Fibroblast of lung (primary cell): Measurements from ENCODE around the gene NFE2L3. TPM values are rescaled to one million over a fixed set of nuclear protein-coding genes. Genes with fewer than 3 reads are reported as not detected.

Experiments
- DNase-seq, 2 donors: peaks; one replicate each; pipeline versions ENCODE4 v3.0.0 to v3.0.0-alpha.2; 2010; ENCODE audit warnings: low read depth in 2 of 2
- H2AFZ ChIP-seq: 2 replicates; pipeline ENCODE4 v1.5.1; 2012; ENCODE audit warnings: low read length, control low read depth, inconsistent platforms
- H3K27ac ChIP-seq: 2 replicates; pipeline ENCODE4 v1.5.1; 2011; ENCODE audit warnings: low read length, control low read depth; ENCODE audit not compliant: insufficient read depth
- H3K27me3 ChIP-seq: 2 replicates; pipeline ENCODE4 v1.5.1; 2011; ENCODE audit warnings: mild to moderate bottlenecking, low read length; ENCODE audit not compliant: control insufficient read depth, insufficient read depth
- H3K36me3 ChIP-seq: 2 replicates; pipeline ENCODE4 v1.5.1; 2011; ENCODE audit warnings: low read length; ENCODE audit not compliant: control insufficient read depth, insufficient read depth
- H3K4me1 ChIP-seq: 2 replicates; pipeline ENCODE4 v1.5.1; 2011; ENCODE audit warnings: low read length; ENCODE audit not compliant: control insufficient read depth, insufficient read depth; ENCODE audit errors: extremely low read depth
- H3K4me2 ChIP-seq: 2 replicates; pipeline ENCODE4 v1.5.1; 2011; ENCODE audit warnings: low read length, control low read depth; ENCODE audit not compliant: insufficient read depth; ENCODE audit errors: extremely low read depth
- H3K4me3 ChIP-seq, 4 experiments: fragments of 200-600 bp in 1 of 4; sonication (generic) in 1 of 4; replicated peaks in 1 of 4; 2 replicates each; pipeline ENCODE4 v1.5.1; 2011 to 2016; ENCODE audit warnings: low read length in 4 of 4, low read depth in 3 of 4, mild to moderate bottlenecking in 3 of 4, control low read depth in 2 of 4, inconsistent platforms in 1 of 4, mixed read lengths in 1 of 4; ENCODE audit not compliant: insufficient read depth in 1 of 4; ENCODE audit errors: control extremely low read depth in 1 of 4
- H3K79me2 ChIP-seq: 2 replicates; pipeline ENCODE4 v1.5.1; 2012; ENCODE audit warnings: mild to moderate bottlenecking, low read length, inconsistent platforms; ENCODE audit not compliant: control insufficient read depth, insufficient read depth
- H3K9ac ChIP-seq: 2 replicates; pipeline ENCODE4 v1.5.1; 2011; ENCODE audit warnings: mild to moderate bottlenecking, low read length, control low read depth; ENCODE audit not compliant: insufficient read depth
- H3K9me3 ChIP-seq: 2 replicates; pipeline ENCODE4 v1.5.1; 2012; ENCODE audit warnings: low read depth, low read length; ENCODE audit not compliant: control insufficient read depth, insufficient read depth
- H4K20me1 ChIP-seq: 2 replicates; pipeline ENCODE4 v1.5.1; 2011; ENCODE audit warnings: low read length; ENCODE audit not compliant: control insufficient read depth, insufficient read depth; ENCODE audit errors: extremely low read depth
- CTCF ChIP-seq, 2 donors: IDR thresholded peaks in 1 of 2; conservative IDR thresholded peaks in 1 of 2; 1 replicate in 1 of 2; 2 replicates in 1 of 2; pipeline ENCODE4 v1.5.1; 2011 to 2012; ENCODE audit warnings: low read length in 2 of 2, control low read depth in 1 of 2, inconsistent platforms in 1 of 2, low read depth in 1 of 2, mild to moderate bottlenecking in 1 of 2
- EZH2 ChIP-seq: IDR thresholded peaks from 2 replicates; pipeline ENCODE4 v1.5.1; 2012; ENCODE audit warnings: low read length, control low read depth, mild to moderate bottlenecking; ENCODE audit errors: missing control alignments
- polyA plus RNA-seq, 2 donors: library from polyadenylated mRNA; depleted of rRNA in 1 of 2; stranded (reverse) in 1 of 2; unstranded in 1 of 2; fragments of >200 nt; gene quantifications; 2 replicates each; pipeline ENCODE4 v1.2.1, GENCODE V29; 2011 to 2012; ENCODE audit warnings: missing spikeins in 1 of 2
- total RNA-seq: library from RNA; depleted of rRNA; stranded (reverse); fragments of >200 nt; gene quantifications from 2 replicates; pipeline ENCODE4 v1.2.1, GENCODE V29; 2014

Gene NFE2L3
- total and polyA plus RNA-seq, 2 donors (not counting 1 experiment from before 2014, with no cell fraction given): 5.3 to 9.1 TPM

DNA sequence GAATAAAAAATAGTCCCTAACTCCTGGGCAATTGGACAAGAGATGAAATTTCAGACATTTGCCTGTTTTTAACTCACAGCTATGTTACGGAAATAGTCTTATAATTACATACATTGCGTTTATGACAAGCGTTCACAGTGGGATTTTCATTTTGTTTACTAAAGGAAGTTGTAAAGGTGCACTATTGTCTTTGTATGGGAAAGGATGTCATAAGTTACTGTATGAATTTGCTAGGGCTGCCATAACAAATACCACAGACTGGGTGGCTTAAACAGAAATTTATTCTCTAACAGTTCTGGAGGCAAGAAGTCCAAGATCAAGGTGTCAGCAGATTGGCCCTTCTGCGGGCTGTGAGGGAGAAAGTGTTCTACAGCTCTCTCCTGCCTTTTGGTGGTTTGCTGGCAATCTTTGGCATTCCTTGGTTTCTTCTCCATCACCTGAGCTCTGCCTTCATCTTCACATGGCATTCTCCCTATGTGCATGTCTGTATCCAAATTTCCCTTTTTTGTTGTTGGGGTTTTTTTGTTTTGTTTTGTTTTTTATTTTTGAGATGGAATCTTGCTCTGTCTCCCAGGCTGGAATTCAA, 5.6 kb downstream of the NFE2L3 start:
- Histone ChIP-seq H3K4me2 (no peak overlapping the region), H3K79me2 (no peaks in the 10 kb centered on the region), H3K36me3 (no peaks in the 10 kb centered on the region), H2AFZ (no peak overlapping the region), H3K27me3 (peaks cover 3% of the 10 kb centered on the region), H3K27ac (no peak overlapping the region), H3K9me3 (no peaks in the 10 kb centered on the region), H4K20me1 (no peaks in the 10 kb centered on the region), H3K4me1 (peaks cover 4% of the 10 kb centered on the region), H3K9ac (no peak overlapping the region), H3K4me3 (no peak overlapping the region)
- DNase-seq: no peak
- TF ChIP-seq CTCF (conservative IDR thresholded peaks at IDR 0.05 in 1 of 2, IDR thresholded peaks at IDR 0.05 in 1 of 2; ENCODE audit: low read depth in 1 of 2, low read length in 2 of 2) (no peak), EZH2 (no peak)

DNA sequence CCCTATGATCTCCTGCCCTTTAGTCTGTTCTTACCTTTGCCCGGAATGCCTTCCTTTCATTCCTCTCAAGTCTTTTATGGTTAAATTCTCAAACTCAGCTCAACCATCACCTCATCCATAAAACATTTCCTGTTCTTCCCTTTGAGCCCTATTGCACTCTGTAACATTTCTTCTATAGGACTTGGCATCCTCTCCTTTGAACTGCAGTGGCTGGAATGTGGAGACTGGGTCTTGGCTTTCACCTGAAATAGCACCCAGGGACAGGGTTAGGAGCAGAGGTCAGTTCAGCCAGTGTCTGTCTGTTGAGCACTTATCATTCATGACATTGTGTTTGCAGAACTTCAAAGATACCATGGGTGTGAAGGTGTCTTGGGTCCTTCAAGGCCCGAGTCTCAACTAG, 7.2 kb downstream of the NFE2L3 start:
- Histone ChIP-seq H3K4me3 (no peak overlapping the region), H3K27ac (no peak overlapping the region), H2AFZ (no peak overlapping the region), H3K36me3 (no peaks in the 10 kb centered on the region), H3K4me2 (no peak overlapping the region), H3K27me3 (no peaks in the 10 kb centered on the region), H3K79me2 (no peaks in the 10 kb centered on the region), H3K9ac (no peak overlapping the region), H4K20me1 (no peaks in the 10 kb centered on the region), H3K4me1 (peaks cover 4% of the 10 kb centered on the region), H3K9me3 (no peaks in the 10 kb centered on the region)
- TF ChIP-seq CTCF (conservative IDR thresholded peaks at IDR 0.05 in 1 of 2, IDR thresholded peaks at IDR 0.05 in 1 of 2; ENCODE audit: low read depth in 1 of 2, low read length in 2 of 2) (no peak), EZH2 (no peak)
- peak in 1 of 2 donors; percentile 55 for DNase-seq

GRCh38 chr7:26160896-26161295, 8.9 kb downstream of the NFE2L3 start:
- Histone ChIP-seq H3K9ac (no peak overlapping the region), H3K27ac (no peak overlapping the region), H4K20me1 (no peaks in the 10 kb centered on the region), H3K4me2 (no peak overlapping the region), H3K4me1 (no peaks in the 10 kb centered on the region), H3K27me3 (no peaks in the 10 kb centered on the region), H3K79me2 (no peaks in the 10 kb centered on the region), H3K4me3 (no peak overlapping the region), H2AFZ (no peak overlapping the region), H3K36me3 (no peaks in the 10 kb centered on the region), H3K9me3 (no peaks in the 10 kb centered on the region)
- no peak for DNase-seq
- no peak for TF ChIP-seq CTCF (conservative IDR thresholded peaks at IDR 0.05 in 1 of 2, IDR thresholded peaks at IDR 0.05 in 1 of 2; ENCODE audit: low read depth in 1 of 2, low read length in 2 of 2)
- no peak for TF ChIP-seq EZH2
